K562 (cell line): ENCODE results near the gene FADS1. TPM values are rescaled to one million over a fixed set of nuclear protein-coding genes. Genes with fewer than 3 reads are reported as not detected.

Experiments
- ARNT ChIP-seq, 2 experiments: fragments of 450-650 bp; IDR thresholded peaks; 2 replicates each; pipeline ENCODE4 v1.6.1; 2016; ENCODE audit warnings: mild to moderate bottlenecking in 1 of 2
- CEBPG ChIP-seq, 3 experiments: fragments of 200-800 bp in 1 of 3; sonication (Bioruptor generic) in 1 of 3; sonication (generic) in 1 of 3; formaldehyde crosslinking in 1 of 3; IDR thresholded peaks in 2 of 3; conservative IDR thresholded peaks in 1 of 3; 2 replicates each; pipeline versions ENCODE4 v1.6.1 to v1.8.0; 2016 to 2022; ENCODE audit warnings: missing compliant biosample characterization in 2 of 3, missing genetic modification characterization in 2 of 3, mild to moderate bottlenecking in 1 of 3, missing genetic modification reagents in 1 of 3
- CHD1 ChIP-seq: fragments of 200-600 bp; sonication (generic); IDR thresholded peaks from one replicate; pipeline ENCODE4 v1.6.1; 2012; ENCODE audit warnings: mild to moderate bottlenecking, moderate library complexity, low read length, inconsistent platforms
- DPF2 ChIP-seq: fragments of 450-650 bp; IDR thresholded peaks from 2 replicates; pipeline ENCODE4 v1.6.1; 2016
- KDM4B ChIP-seq, 2 experiments: fragments of 450-650 bp in 1 of 2; sonication (generic) in 1 of 2; IDR thresholded peaks; 2 replicates each; pipeline ENCODE4 v1.6.1; 2016 to 2017; ENCODE audit warnings: borderline replicate concordance in 2 of 2, antibody characterized with exemption in 1 of 2, low read depth in 1 of 2, mild to moderate bottlenecking in 1 of 2
- RHOXF2B ChIP-seq: fragments of 250-450 bp; sonication (Bioruptor Pico); conservative IDR thresholded peaks from 2 replicates; pipeline ENCODE4 v1.5.1; 2021
- SETDB1 ChIP-seq: IDR thresholded peaks from one replicate; pipeline ENCODE4 v1.6.1; 2012; ENCODE audit warnings: low read length, control low read depth, inconsistent platforms
- TAF9B ChIP-seq: fragments of 450-650 bp; IDR thresholded peaks from 2 replicates; pipeline ENCODE4 v1.6.1; 2018; ENCODE audit warnings: mild to moderate bottlenecking; ENCODE audit not compliant: partially characterized antibody
- ZBED1 ChIP-seq: IDR thresholded peaks from 2 replicates; pipeline ENCODE4 v1.6.1; 2014
- polyA plus RNA-seq, 8 experiments: library from polyadenylated mRNA; depleted of rRNA in 4 of 8; stranded (reverse) in 5 of 8; unstranded in 3 of 8; fragments of >200 nt; fragmentation: Nextera tagmentation in 2 of 8; fragmentation: Illumina TruSeq in 1 of 8; extraction: Ambion mirVana in 2 of 8; extraction: Trizol in 1 of 8; gene quantifications; 2 replicates each; pipeline versions ENCODE4 v1.2.1 to v1.2.3, GENCODE V29; 2011 to 2014; ENCODE audit warnings: inconsistent platforms in 1 of 8, missing spikeins in 1 of 8
- total RNA-seq, 7 experiments: library from RNA; depleted of rRNA in 6 of 7; stranded (reverse); fragments of >200 nt in 6 of 7; fragmentation: Illumina TruSeq in 2 of 7; extraction: Trizol in 2 of 7; gene quantifications; 2 replicates each; pipeline versions ENCODE4 v1.2.1 to v1.2.3, GENCODE V29; 2011 to 2021; ENCODE audit warnings: low replicate concordance in 1 of 7
- TF ChIP-seq, protein P1 (sequence below): sonication (generic); formaldehyde crosslinking; IDR thresholded peaks from 2 replicates; pipeline ENCODE4 v1.8.1; 2023; ENCODE audit warnings: missing genetic modification reagents, mild to moderate bottlenecking, borderline replicate concordance

The FADS1 gene
- total and polyA plus RNA-seq, 9 of the 15 experiments (the other 6 are each of a cell fraction or from before 2014, with no cell fraction given): 110 to 864 (median 364) TPM

DNA sequence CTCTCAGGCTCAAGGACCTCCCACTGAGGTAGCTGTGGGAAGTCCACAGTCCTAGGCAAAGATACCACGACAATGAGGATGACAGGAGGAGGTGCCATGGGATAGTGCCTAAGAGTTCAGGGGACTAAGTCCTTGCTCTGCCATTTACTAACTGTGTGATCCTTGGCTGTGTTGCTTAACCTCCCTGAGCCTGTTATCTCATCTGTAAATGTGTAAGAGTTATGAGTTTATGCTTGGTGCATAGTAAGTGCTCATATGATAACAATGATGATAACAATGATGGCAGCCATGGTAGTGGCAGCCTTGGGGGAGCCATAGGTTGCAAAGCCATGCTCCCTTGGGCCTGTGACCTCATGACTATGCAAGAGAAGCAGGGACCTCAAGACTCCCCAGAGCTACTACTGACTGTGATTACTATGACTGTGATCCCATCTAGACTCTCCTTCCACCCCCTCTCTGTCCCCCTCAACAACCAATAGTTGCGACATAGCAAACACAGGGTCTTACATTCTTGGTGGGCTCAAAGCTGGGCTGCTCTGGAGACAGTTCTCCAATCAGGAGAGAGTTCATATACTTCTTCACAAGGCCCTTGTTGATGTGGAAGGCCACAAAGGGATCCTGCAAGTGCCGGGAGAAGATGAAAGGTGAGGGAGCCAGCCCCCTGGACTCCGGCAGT is 3.9 kb downstream of the FADS1 start (continued):
- TF ChIP-seq, protein P1, sequence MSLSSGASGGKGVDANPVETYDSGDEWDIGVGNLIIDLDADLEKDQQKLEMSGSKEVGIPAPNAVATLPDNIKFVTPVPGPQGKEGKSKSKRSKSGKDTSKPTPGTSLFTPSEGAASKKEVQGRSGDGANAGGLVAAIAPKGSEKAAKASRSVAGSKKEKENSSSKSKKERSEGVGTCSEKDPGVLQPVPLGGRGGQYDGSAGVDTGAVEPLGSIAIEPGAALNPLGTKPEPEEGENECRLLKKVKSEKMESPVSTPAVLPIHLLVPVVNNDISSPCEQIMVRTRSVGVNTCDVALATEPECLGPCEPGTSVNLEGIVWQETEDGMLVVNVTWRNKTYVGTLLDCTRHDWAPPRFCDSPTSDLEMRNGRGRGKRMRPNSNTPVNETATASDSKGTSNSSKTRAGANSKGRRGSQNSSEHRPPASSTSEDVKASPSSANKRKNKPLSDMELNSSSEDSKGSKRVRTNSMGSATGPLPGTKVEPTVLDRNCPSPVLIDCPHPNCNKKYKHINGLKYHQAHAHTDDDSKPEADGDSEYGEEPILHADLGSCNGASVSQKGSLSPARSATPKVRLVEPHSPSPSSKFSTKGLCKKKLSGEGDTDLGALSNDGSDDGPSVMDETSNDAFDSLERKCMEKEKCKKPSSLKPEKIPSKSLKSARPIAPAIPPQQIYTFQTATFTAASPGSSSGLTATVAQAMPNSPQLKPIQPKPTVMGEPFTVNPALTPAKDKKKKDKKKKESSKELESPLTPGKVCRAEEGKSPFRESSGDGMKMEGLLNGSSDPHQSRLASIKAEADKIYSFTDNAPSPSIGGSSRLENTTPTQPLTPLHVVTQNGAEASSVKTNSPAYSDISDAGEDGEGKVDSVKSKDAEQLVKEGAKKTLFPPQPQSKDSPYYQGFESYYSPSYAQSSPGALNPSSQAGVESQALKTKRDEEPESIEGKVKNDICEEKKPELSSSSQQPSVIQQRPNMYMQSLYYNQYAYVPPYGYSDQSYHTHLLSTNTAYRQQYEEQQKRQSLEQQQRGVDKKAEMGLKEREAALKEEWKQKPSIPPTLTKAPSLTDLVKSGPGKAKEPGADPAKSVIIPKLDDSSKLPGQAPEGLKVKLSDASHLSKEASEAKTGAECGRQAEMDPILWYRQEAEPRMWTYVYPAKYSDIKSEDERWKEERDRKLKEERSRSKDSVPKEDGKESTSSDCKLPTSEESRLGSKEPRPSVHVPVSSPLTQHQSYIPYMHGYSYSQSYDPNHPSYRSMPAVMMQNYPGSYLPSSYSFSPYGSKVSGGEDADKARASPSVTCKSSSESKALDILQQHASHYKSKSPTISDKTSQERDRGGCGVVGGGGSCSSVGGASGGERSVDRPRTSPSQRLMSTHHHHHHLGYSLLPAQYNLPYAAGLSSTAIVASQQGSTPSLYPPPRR (CRISPR knock-in tag): no peak
- no peak for TF ChIP-seq ZBED1
- TF ChIP-seq ARNT (IDR thresholded peaks at IDR 0.05): no peak
- no peak for TF ChIP-seq DPF2
- TF ChIP-seq RHOXF2B (CRISPR knock-in tag): 0 out of 2 replicates have a peak, but pooled peaks have one; percentile 34
- TF ChIP-seq SETDB1: no peak
- TF ChIP-seq CEBPG (CRISPR knock-in tag; IDR thresholded peaks at IDR 0.05): no peak
- TF ChIP-seq CEBPG (tag; conservative IDR thresholded peaks at IDR 0.05 in 1 of 2, IDR thresholded peaks at IDR 0.05 in 1 of 2): peak; percentile 8 to 39; a peak in 1 of 4 replicates
- no peak for TF ChIP-seq CHD1
- TF ChIP-seq TAF9B: no peak
- TF ChIP-seq KDM4B (IDR thresholded peaks at IDR 0.05; ENCODE audit: borderline replicate concordance in 2 of 2, low read depth in 1 of 2): no peak
